NCI-H1417 (cell line): ENCODE results near the gene CLTRN.
"Not testable (repeated sequence)": the region's sequence is repeated elsewhere in the genome, so short reads cannot be mapped to it uniquely, and the experiment has no call there.

Experiments
- DNase-seq, 3 experiments: peaks; one replicate each; lab custom pipeline; 2025; lab: John Stamatoyannopoulos, UW

CLTRN gene

DNA sequence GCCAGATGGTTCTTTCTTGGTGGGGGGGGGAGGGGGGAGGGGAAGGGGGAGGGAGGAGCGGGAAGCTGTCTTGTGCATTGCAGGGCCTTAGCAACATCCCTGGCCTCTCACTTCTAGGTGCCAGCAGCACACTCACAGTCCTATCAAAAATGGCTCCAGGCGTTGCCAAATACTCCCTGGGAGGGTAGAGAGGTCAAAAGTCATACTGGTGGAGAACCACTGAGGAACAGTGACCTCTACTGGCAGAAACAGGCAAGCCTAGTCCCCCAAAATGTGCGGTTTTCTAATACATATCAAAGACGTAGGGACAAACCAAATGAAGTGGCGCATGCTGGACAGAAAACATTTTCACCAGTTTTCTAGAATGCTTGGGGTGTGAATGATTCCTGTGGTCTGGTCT, 17.1 kb downstream of the CLTRN start:
- DNase-seq = not testable (repeated sequence)

- no peak for DNase-seq
These were observed 18.1 kb downstream of the CLTRN start for GRCh38 chrX:15646543-15646942.

DNA sequence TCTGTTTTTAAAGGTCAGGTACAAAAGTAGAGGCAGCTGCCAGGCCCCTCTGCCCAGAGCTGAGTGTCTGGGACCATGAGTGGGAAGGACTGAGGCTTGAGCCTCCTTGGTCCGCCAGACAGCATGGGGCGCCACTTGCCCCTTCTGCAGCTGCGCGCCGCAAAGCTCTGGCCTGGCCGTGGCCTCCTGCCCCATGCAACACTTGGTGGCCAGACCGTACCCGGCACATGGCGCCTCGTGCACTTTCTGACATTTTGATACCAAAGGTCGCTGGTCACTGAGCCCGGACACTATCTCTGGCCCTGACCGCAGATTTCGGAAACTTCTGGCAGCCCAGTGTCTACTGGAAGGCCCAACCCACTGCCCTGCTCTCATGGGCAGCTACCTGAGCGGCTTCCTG, 18.6 kb downstream of the CLTRN start:
- DNase-seq = no peak

GRCh38 chrX:15645266-15645665, 19.3 kb downstream of the CLTRN start:
- no peak for DNase-seq

DNA sequence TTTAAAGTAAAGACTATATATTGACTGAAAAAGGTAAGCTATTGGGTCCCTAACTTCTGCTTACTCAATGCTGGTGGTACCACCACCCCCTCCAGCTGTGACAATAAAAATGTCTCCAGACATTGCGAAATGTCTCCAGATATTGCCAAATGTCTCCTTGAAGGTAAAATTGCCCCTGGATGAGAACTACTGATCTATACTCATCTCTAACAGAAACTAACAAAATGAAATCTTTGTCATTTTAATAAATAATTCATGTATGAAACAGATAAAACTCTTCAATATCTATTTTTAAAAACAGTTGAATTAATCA, 20.1 kb downstream of the CLTRN start:
- DNase-seq = no peak

DNA sequence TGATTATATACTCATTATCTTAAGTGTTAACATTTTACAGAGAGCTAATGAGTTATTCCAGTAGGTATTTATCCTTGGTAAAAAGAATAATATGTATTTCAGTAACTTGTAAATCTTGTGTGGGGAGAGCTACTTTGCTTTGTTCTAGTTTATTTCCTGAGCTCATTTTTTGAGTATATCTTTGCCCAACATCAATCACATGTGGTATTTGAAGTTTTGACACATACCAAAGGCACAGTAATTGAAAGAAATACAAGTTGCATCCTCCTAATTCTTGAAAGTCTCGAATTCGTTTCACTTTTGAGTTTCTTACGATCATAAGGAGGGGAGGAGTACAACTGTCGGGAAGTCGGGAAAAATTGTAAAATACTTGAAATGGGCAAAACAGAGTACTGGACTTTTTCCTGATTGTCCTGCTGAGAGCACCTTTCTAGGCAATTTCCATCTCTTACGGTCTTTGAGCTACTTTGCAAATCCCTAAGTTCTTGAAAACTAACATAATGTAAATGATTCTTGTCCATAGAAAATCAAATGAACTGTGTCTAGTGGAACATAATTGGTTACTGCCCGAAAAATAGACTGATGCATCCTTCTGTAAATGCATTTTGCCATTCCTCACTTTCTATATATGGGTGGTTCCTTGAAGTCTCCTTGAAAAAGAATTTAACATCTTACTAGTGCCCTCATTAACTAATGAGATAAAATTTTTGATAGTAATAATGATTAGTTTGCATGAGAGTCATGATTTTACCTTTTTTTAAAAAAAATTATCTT, 20.6 kb downstream of the CLTRN start:
- DNase-seq = no peak

GRCh38 chrX:15631637-15632036, 33.0 kb downstream of the CLTRN start:
- no peak for DNase-seq

DNA sequence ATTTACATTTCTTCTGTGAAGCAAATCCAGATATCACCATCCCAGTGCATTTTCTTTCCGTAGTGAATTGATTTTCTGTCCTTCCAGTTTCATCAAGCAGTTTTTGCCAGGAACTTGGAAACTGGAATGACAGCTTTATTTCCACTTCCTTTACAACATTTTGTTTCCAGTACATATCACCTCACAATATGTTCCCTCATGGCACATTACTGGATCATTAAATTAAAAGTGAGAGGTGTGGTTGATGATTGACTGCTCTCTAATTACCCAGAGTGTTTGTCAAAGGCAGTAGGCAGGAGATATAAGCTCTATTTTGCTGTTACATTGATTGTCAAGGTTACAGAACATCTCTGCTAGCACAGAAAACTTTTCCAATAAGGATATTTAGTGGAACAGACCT, 41.6 kb downstream of the CLTRN start:
- peak in 1 of 3 experiments; percentile 24 for DNase-seq

DNA sequence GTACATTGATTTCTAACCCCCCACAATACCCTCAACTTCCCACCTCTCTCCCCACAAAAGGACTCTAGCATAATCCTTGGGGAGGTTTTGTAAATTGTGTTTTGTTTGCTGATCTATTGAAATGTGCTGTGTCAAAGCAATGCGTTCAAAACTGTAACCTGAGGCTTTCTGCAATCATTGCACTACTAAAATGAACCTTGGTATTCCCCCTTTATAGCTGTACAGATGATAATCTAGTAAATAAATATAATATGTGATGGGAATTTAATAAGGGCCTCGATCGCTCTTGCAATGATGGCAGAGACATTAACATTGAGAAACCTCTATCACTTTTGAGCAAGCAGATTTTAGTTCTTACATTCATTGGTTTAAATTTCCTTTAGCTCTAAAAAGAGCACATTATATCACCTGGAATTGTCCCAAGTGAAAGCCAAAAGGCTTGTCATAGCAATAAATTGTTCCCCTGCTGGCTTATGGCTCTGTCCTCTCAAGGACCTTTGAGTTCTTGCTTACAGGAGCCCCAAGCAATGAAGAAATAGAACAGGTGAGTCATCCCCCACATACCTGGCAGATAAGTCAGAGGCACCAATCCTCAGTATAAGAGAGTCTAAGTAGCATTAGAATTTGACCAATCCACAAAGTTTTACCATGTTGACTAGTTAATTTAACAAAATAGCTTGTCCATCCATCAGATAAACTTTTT, 45.4 kb downstream of the CLTRN start:
- no peak for DNase-seq

DNA sequence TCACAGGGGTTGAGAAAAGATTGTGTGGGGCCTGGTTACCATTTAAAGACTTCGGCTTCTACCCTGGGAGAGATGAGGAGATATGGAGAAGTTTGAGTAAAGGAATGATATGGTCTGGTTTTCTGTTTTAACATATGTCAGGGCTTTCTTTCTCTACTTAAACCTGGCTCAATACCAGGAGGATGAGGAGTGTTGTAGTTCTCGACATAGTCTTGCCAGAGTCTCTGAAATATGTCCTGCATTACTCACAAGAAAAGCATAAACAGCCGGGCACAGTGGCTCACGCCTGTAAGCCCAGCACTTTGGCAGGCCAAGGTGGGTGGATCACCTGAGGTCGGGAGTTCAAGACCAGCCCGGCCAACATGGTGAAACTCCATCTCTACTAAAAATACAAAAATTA, 47.5 kb downstream of the CLTRN start:
- DNase-seq = no peak

- DNase-seq = no peak
These were observed 48.1 kb downstream of the CLTRN start for GRCh38 chrX:15616531-15616930.

DNA sequence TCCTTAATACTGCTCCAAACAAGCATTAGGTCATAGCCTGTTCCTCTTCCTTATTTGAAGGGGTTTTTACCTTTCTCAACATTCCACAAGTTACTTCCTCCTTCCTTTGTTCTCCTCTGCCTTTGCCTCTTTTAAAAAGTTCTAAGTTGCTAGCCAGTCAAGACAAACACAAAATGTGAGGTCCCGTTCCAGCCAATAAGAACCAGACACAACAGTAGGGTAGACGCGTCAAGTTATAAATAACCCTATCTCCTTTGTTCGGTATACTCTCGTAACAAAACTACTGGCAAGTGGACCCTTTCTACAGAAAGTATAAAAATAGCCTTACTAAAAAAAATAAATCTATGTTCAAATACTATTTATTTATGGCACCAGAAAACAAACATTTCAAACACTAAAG, 57.5 kb downstream of the CLTRN start:
- DNase-seq = no peak

GRCh38 chrX:15606136-15606535, 58.5 kb downstream of the CLTRN start:
- no peak for DNase-seq

GRCh38 chrX:15605226-15605625, 59.4 kb downstream of the CLTRN start:
- no peak for DNase-seq

GRCh38 chrX:15602761-15603160, 61.8 kb downstream of the CLTRN start:
- no peak for DNase-seq

DNA sequence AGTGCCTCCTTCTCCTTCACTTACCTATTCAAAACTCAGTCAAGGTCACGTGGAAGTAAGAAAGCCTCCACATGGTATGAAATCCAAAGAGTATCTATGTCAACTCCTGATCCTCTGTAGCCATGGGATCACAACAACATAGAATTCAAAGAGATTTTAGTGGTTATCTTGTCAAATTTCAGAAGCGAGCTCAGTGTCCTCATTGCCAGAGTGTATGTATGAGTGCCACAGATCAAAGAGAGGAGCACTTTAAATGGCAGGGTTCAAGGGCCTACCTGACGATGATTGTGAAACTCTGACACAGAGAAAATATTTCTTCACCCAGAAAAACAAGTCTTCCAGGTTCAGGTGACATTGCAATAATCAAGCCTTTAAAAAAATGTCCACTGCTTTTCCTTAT, 62.7 kb downstream of the CLTRN start:
- no peak for DNase-seq

GRCh38 chrX:15600745-15601144, 63.9 kb downstream of the CLTRN start, which contains the start of gene ACE2:
TSS of gene ACE2 (minus strand) at chrX:15600960. CDS start at chrX:15600911, 49 bp downstream.
- DNase-seq = no peak

- no peak for DNase-seq
These were observed 64.6 kb downstream of the CLTRN start for GRCh38 chrX:15600049-15600448.

DNA sequence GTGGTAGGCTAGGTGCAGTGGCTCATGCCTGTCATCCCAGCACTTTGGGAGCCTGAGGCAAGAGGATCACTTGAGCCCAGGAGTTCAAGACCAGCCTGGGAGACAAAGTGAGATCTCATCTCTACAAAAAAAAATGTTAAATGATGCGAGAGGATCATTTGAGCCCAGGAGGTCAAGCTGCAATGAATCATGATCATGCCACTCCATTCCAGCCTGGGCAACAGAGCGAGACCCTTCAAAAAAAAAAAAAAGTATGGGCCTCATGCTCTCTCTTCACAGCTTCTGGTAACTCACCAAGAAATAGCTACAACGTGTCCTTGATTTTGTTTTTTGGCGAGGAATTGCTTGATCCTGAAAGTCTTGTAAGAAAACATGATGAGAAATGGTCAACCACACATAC, 65.1 kb downstream of the CLTRN start:
- DNase-seq = no peak

GRCh38 chrX:15598026-15598425, 66.6 kb downstream of the CLTRN start:
- no peak for DNase-seq

DNA sequence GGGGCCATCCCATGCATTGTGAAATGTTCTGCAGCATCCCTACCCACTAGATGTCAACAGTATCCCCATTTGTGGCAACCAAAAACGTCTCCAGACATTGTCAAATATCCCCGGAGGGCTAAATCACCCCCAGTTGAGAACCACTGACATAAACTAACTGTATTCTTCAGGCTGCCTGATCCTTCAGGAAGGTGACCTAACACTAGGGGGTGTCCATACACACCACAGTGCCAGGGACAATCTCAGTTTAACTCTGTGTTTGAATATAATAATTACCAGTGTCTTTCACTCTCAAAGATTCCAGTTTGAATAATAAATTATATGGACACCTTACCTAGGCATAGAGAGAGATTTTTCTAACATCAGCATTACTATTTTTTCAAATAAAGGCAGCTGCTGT, 70.2 kb downstream of the CLTRN start:
- no peak for DNase-seq

- DNase-seq = no peak
These were observed 84.5 kb downstream of the CLTRN start for GRCh38 chrX:15579778-15580747.
